Omental fat pad (tissue), 4 donors: ENCODE results near the gene SRRM2. TPM values are rescaled to one million over a fixed set of nuclear protein-coding genes. Genes with fewer than 3 reads are reported as not detected.
A peak's percentile ranks its signal among the peaks of the same experiment; 100 is the strongest.

Experiments
- ATAC-seq: fragments of 150-250 bp; one replicate; pipeline ENCODE4 v1.9.1; 2016; ENCODE audit warnings: mild to moderate bottlenecking, moderate library complexity; ENCODE audit not compliant: low FRiP score
- DNase-seq: peaks from one replicate; pipeline ENCODE4 v3.0.0-alpha.2; 2019; ENCODE audit warnings: low spot score
- CTCF ChIP-seq, 3 donors: fragments of 450-650 bp; IDR thresholded peaks; one replicate each; pipeline ENCODE4 v1.5.1; 2016 to 2017; ENCODE audit warnings: antibody characterized with exemption in 3 of 3, mild to moderate bottlenecking in 3 of 3, moderate library complexity in 2 of 3
- total RNA-seq, 4 donors: library from RNA; depleted of rRNA; stranded (reverse); fragments of >200 nt; gene quantifications; one replicate each; pipeline ENCODE4 v1.1.0, GENCODE V29; 2016

SRRM2 gene
- total RNA-seq, 4 donors from 2014 or later = 230 to 465 (median 368) TPM

GRCh38 chr16:2774161-2774891 is 21.9 kb downstream of the SRRM2 start:
- ATAC-seq (no peak), DNase-seq (no peak)
- no peak for TF ChIP-seq CTCF (IDR thresholded peaks at IDR 0.05)

GRCh38 chr16:2775131-2775716 is 22.8 kb downstream of the SRRM2 start:
- no peak for TF ChIP-seq CTCF (IDR thresholded peaks at IDR 0.05)
- DNase-seq (no peak), ATAC-seq (no peak)

- no peak for TF ChIP-seq CTCF (IDR thresholded peaks at IDR 0.05)
- ATAC-seq = no peak
- no peak for DNase-seq
Measured at GRCh38 chr16:2775765-2776499, 23.5 kb downstream of the SRRM2 start.

GRCh38 chr16:2776500-2777139 is 24.2 kb downstream of the SRRM2 start:
- no peak for TF ChIP-seq CTCF (IDR thresholded peaks at IDR 0.05)
- no peak for DNase-seq
- ATAC-seq = peak; percentile 24

GRCh38 chr16:2777231-2777902 is 24.9 kb downstream of the SRRM2 start, which contains the start of gene ELOB:
TSS of gene ELOB (minus strand) at chr16:2777280. CDS start at chr16:2777239, 41 bp downstream.
- peak; percentile 89 for ATAC-seq
- no peak for TF ChIP-seq CTCF (IDR thresholded peaks at IDR 0.05)
- DNase-seq = no peak

- no peak for TF ChIP-seq CTCF (IDR thresholded peaks at IDR 0.05)
- DNase-seq = no peak
- peak; percentile 3 for ATAC-seq
Measured at GRCh38 chr16:2777903-2778629, 25.6 kb downstream of the SRRM2 start.
